ENCODE results near the gene QRFP. TPM values are rescaled to one million over a fixed set of nuclear protein-coding genes. Genes with fewer than 3 reads are reported as not detected.

The QRFP gene
- total RNA-seq, 1 experiment from 2014 or later, result not detected

DNA sequence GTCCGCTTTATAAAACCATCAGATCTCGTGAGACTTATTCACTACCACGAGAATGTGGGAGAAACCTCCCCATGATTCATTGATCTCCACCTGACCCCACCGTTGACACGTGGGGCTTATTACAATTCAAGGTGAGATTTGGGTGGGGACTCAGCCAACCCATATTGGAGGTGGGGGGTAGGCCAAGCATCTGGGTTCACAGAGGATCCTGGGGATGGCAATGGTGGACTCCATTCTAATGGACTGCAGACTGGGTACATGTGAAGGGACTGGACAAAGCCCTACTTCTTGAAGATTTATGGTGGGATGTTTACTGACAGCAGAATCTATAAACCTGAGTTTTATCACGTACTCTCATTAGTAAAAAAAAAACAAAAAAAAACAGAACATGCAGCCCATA, 15.1 kb downstream of the QRFP start:
- no TSS peak for BruUV-seq (replicated peaks)
- Histone ChIP-seq H3K27me3 (ENCODE audit: insufficient read depth, low read length) (no peaks in the 10 kb centered on the region), H3K4me1 (ENCODE audit: control insufficient read depth in 1 of 2, insufficient read depth in 2 of 2, low read length in 2 of 2) (no peaks in the 10 kb centered on the region; a peak in 1 of 4 replicates), H3K9ac (ENCODE audit: low read length) (no peak overlapping the region), H3K9me2 (ENCODE audit: insufficient read depth) (no peaks in the 10 kb centered on the region), H2AFZ (ENCODE audit: low read depth, low read length, poor library complexity, severe bottlenecking) (no peak overlapping the region), H3K27ac (ENCODE audit: low read depth, low read length) (no peak overlapping the region), H3K36me3 (ENCODE audit: control insufficient read depth in 1 of 2, insufficient read depth in 2 of 2, low read length in 2 of 2) (peaks cover 15 to 35% of the 10 kb centered on the region in 2 experiments; a peak in 3 of 4 replicates), H3K79me2 (ENCODE audit: insufficient read depth, low read length) (no peaks in the 10 kb centered on the region), H3K4me3 (replicated peaks in 1 of 2; ENCODE audit: low read depth in 1 of 2, low read length in 2 of 2) (no peak overlapping the region), H3K9me3 (ENCODE audit: control insufficient read depth in 1 of 2, insufficient read depth in 1 of 2, low read depth in 1 of 2, low read length in 2 of 2) (no peaks in the 10 kb centered on the region), H3K4me2 (ENCODE audit: low read length) (no peak overlapping the region), H4K20me1 (ENCODE audit: insufficient read depth) (no peaks in the 10 kb centered on the region)
- intact Hi-C loops (cut with micrococcal nuclease), result no loop called here
- ChIA-PET POLR2A (no interaction called here), RAD21 (ENCODE audit: low non-redundant PET in 1 of 2, low total read pairs in 2 of 2, uncharacterized antibody in 2 of 2, unreplicated experiment in 2 of 2) (no interaction called here), CTCF (no interaction called here)
- no peak for TF ChIP-seq ZFX (IDR thresholded peaks at IDR 0.05)
- TF ChIP-seq RAD21 (IDR thresholded peaks at IDR 0.05; ENCODE audit: low read depth), result no peak
- TF ChIP-seq POLR2A (IDR thresholded peaks at IDR 0.05; ENCODE audit: borderline replicate concordance, extremely low read depth, insufficient read depth, insufficient read length), result no peak
- no peak for TF ChIP-seq EZH2 (IDR thresholded peaks at IDR 0.05)
- no peak for TF ChIP-seq YY1 (IDR thresholded peaks at IDR 0.05; ENCODE audit: extremely low read depth, insufficient replicate concordance, low read depth, low read length)
- no peak for TF ChIP-seq ELF1 (IDR thresholded peaks at IDR 0.05; ENCODE audit: borderline replicate concordance, low read depth)
- TF ChIP-seq EZH2phosphoT487 (IDR thresholded peaks at IDR 0.05; ENCODE audit: borderline replicate concordance), result no peak
- TF ChIP-seq POLR2AphosphoS5 (IDR thresholded peaks at IDR 0.05; ENCODE audit: low read depth, low read length), result no peak
- TF ChIP-seq SIN3A (IDR thresholded peaks at IDR 0.05; ENCODE audit: low read depth), result no peak
- no peak for TF ChIP-seq TCF7L2 (IDR thresholded peaks at IDR 0.05; ENCODE audit: borderline replicate concordance, extremely low read depth, insufficient read depth, insufficient read length)
- TF ChIP-seq, protein P1, sequence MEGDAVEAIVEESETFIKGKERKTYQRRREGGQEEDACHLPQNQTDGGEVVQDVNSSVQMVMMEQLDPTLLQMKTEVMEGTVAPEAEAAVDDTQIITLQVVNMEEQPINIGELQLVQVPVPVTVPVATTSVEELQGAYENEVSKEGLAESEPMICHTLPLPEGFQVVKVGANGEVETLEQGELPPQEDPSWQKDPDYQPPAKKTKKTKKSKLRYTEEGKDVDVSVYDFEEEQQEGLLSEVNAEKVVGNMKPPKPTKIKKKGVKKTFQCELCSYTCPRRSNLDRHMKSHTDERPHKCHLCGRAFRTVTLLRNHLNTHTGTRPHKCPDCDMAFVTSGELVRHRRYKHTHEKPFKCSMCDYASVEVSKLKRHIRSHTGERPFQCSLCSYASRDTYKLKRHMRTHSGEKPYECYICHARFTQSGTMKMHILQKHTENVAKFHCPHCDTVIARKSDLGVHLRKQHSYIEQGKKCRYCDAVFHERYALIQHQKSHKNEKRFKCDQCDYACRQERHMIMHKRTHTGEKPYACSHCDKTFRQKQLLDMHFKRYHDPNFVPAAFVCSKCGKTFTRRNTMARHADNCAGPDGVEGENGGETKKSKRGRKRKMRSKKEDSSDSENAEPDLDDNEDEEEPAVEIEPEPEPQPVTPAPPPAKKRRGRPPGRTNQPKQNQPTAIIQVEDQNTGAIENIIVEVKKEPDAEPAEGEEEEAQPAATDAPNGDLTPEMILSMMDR (IDR thresholded peaks at IDR 0.05 in 2 of 3, conservative IDR thresholded peaks at IDR 0.05 in 1 of 3; ENCODE audit: borderline replicate concordance in 1 of 3, insufficient read depth in 1 of 3, low read depth in 2 of 3, low read length in 2 of 3), result no peak
- TF ChIP-seq EGR1 (IDR thresholded peaks at IDR 0.05; ENCODE audit: low read depth), result no peak
- TF ChIP-seq SRF (IDR thresholded peaks at IDR 0.05; ENCODE audit: low read depth), result no peak
- TF ChIP-seq SP1 (IDR thresholded peaks at IDR 0.05; ENCODE audit: low read depth), result no peak
- TF ChIP-seq, protein P2, sequence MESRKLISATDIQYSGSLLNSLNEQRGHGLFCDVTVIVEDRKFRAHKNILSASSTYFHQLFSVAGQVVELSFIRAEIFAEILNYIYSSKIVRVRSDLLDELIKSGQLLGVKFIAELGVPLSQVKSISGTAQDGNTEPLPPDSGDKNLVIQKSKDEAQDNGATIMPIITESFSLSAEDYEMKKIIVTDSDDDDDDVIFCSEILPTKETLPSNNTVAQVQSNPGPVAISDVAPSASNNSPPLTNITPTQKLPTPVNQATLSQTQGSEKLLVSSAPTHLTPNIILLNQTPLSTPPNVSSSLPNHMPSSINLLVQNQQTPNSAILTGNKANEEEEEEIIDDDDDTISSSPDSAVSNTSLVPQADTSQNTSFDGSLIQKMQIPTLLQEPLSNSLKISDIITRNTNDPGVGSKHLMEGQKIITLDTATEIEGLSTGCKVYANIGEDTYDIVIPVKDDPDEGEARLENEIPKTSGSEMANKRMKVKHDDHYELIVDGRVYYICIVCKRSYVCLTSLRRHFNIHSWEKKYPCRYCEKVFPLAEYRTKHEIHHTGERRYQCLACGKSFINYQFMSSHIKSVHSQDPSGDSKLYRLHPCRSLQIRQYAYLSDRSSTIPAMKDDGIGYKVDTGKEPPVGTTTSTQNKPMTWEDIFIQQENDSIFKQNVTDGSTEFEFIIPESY (IDR thresholded peaks at IDR 0.05; ENCODE audit: extremely low read depth, insufficient replicate concordance, low read length), result no peak
- TF ChIP-seq JUND (IDR thresholded peaks at IDR 0.05), result no peak
- TF ChIP-seq FOSL1 (IDR thresholded peaks at IDR 0.05; ENCODE audit: low read depth), result no peak
- no peak for ATAC-seq
- DNase-seq (ENCODE audit: low read depth, low spot score), result no peak
